Lung microvascular endothelial cell (primary cell): Measurements from ENCODE around the gene CITED4. TPM values are rescaled to one million over a fixed set of nuclear protein-coding genes. Genes with fewer than 3 reads are reported as not detected.

Source experiments
- DNase-seq, 2 donors: peaks; one replicate each; pipeline versions ENCODE4 v3.0.0 to v3.0.0-alpha.2; 2010; ENCODE audit warnings: low read depth in 2 of 2
- total RNA-seq: library from RNA; depleted of rRNA; stranded (reverse); fragments of >200 nt; gene quantifications from 2 replicates; pipeline ENCODE4 v1.2.1, GENCODE V29; 2014

CITED4 gene
- total RNA-seq, 1 donor from 2014 or later: 4.4 TPM

DNA sequence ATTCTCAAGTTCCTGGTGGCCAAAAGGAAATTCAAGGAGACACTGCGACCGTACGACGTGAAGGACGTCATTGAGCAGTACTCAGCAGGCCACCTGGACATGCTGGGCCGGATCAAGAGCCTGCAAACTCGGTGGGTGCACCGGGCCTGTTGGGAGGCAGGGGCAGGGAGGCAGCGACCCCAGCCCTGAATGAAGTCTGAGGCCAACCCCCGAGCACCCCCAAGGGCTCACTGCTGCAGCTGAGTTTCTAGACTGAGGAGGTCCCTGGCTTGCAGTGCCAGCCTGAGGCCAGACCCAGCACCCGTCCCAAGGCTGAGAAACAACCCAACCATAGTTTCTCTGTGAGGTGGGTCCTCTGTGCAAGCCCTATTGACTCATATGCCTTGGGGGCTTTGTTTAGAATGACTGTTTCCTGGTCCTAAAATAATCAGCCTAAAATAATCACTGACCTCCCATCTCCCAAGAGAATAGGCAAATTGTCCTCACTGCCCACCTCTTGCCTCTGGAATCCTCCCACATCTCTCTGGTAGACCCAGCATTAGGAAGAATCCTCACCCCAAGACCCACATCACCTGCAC is 27.1 kb downstream of the CITED4 start:
- DNase-seq: no peak

DNA sequence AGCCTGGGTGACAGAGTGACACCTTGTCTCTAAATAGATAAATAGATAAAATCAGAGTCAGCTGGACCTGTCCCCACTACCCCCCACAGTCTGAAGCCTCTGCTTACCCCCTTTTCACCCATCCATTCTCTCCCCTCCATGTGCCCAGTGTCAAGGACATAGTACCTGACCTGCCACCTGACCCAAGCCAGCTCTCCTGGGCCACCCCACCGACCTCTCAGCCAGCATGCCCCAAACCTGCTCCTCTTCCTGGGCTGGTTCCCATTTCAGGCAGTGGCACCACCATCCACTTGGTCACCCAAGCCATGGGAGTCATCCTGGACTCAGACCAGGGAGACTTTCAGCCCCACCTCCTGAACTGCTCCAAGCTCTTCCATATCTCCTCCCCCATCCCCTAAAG is 28.2 kb downstream of the CITED4 start:
- no peak for DNase-seq

DNA sequence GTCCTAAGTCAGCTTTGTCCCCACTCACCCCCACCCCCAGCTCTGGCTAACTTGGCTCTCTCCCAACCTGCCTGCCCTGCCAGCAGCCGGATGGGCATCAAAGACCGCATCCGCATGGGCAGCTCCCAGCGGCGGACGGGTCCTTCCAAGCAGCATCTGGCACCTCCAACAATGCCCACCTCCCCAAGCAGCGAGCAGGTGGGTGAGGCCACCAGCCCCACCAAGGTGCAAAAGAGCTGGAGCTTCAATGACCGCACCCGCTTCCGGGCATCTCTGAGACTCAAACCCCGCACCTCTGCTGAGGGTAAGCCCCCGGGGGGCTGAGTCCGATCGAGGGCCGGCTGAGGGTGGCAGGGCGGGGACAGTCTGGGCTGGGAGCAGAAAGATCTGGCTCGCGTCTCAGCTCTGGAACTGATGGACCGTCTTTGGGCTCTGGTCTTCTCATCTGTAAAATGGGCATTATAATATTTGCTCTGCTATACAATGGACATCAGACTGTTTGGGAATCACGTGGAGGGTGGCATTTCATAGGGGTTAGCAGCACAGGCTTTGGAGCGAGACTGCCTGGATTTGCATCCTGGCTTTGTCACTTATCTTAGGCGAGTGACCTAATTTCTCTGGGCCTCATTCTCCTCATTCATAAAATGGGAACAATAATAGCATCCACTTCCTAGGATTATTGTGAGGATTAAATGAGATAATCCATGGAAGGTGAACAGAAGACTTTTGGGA is 31.0 kb downstream of the CITED4 start:
- DNase-seq: no peak

DNA sequence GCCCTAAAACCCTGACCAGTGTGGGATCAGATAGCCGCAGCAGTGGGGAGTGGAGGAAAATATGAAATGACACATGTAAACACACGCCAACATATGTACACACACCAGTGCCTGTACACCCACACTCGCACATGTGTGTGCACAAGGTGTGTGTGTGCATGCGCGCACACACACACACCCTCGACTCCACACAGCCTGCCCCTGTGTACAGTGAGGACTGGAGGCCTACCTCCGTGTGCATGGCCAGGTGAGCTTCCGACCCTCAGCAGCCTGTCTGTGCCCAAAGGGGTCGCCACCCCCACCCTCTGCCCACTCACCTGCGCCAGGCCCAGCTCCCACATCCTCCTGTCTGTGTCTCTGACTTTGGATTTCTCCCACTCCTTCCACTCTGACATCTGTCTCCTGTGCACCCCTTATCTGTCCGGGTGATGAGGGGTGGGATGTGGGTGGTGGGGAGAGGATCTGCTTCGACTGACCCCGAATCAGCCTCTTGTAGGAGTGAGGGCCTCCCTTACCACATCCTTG is 31.7 kb downstream of the CITED4 start:
- DNase-seq: no peak

DNA sequence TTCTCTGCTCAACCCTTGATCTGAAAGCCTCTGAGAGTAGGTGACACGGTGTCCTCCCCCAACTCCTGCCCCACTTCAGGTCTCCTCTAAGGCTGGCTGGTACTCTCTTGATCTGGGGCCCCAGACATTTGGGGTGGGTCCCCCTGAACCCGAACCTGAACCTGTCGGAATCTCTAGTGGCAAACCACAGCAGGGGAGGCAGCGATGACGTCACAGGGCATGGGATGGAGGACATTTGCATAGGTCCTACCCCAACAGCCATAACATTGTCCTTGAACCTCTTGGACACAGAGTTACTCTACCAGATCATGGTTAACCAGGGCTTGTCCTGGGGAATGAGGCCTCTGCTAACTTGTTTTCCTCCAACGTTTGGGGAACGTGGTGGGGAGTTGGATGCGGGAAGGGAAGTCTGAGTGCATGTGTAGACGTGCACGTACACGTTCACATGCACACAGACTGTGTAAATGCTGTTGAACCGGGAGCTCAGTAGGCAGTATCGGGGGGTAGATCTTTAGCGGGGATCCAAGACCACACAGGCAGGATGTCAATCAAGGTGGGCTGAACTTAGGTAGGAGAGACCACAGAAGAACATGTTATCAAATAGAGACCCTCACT is 32.4 kb downstream of the CITED4 start:
- no peak for DNase-seq

DNA sequence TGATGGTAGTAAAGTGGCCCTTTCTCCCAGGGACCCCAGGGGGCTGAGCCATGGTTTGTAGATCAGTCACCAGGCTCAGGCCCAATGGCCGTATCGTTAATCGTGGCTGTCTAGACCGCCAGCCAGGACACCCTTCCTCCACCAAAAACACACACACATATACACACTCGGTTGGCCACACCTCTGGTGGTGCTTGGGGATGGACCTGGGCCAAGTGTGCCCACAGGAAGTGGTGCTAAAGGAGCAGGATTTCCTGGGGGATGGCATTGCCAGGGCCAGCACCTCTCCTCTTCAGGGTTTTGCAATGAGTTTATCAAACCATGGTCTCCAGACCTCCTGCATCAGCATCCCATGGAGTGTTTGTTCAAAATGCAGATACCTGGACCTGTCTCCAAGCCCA is 36.2 kb downstream of the CITED4 start:
- no peak for DNase-seq

DNA sequence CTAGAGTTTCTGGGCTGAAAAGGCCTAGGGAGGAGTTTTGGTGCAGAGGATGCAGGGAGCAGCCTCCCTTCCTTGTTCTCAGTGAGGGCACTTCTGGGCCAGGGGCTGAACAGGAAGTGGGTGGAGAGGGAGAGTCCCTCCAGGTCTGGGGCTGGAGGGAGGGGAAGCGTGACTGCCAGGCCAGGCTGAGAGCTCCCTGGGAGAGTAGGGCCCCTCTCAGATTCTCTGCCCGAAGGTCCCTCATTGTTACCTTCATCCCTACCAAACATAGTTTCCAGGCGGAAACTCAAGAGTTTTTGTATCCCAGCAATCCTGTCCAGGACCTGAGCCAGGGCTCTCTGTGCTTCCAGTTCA is 36.8 kb downstream of the CITED4 start:
- no peak for DNase-seq

DNA sequence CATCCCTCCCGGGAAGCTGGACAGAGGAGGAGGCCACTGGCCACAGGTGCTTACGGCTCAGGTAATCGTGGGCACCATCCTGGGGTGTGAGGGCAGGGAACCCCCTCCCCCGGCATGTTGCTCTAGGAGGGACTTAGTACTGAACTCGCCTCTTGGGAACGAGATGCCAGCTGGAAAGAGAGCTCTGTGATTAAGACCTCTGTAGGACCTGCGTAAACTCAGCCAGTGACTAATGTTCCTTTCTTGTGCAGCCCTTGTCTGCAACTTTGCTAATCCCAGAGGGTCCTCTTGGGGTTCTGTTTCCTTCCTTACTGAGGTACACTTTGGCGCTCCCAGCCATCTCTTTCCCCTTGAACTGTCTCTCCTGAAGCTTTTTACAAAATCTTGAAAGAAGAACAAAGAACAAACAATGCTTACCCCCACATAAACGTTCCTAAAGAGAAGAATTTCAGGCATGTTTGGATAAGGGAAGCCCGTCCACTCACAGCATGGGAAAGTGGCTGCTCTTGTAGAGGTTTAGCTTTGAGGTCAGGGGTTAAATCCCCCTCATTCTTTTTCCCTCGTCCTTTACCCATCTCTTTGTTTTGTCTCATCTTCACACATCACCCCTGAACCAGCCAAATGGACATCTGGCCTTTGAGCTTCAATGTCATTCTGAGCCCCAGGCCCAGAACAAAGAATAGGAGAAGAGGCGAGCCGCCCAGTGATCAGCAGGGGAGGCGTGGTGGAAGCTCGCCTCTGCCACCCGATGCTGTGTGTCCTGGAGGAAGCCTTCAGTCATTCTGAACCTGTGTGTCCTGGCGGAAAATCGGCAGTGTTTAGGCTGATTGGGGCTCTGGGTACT is 37.4 kb downstream of the CITED4 start:
- DNase-seq: peak in 1 of 2 donors; percentile 19

DNA sequence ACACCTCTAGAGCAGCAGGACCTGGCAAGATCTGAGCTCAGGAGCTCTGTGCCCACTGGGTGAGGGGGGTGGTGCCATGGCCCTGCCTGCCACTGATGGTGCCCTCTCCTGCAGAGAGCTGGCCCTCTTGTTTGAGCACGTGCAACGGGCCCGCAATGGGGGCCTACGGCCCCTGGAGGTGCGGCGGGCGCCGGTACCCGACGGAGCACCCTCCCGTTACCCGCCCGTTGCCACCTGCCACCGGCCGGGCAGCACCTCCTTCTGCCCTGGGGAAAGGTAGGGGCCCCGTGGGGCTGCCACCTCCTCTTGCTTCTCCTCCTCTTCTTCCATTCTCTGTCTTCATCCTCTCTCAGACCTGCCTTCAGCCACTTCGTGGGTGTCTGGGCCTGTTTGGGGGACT is 38.2 kb downstream of the CITED4 start:
- DNase-seq: no peak

DNA sequence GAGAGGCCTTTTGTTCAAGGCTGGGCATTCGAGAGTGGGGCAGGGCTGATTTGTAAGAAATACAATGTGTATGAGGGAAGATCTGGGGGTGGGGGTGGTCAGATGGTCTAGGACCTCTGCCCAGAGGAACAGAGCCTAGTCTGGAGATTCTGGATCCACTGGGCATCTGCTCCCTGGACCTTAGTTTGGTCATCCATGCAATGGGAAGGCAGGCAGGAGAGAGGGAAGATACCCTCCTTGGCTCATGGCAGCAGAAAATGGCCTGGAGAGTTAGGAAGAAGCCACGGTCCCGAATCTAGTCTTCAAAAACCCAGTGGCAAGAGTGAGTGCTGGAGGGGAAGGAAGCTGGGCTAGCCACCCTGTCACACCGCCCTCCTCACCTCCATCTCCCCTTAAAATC is 38.8 kb downstream of the CITED4 start:
- DNase-seq: no peak

DNA sequence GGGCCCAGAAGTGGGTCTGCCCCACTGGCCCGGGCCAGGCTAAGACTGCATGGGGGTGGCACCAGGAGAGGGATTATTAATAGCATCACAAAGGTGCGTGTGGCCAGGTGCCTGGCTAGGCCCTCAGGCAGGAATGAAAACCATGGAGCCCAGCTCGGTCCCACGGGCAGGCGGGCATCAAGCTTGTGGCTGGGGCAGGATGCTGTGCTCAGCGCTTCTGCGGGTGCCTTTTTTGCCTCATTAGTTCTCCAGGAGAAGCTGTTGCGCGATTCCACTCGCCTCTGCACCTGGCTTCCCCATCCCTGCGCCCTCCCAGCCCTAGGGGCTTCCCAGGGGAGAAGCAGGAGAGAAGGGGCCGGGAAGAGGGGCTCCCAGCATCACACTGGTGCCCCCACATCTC is 39.3 kb downstream of the CITED4 start:
- no peak for DNase-seq

DNA sequence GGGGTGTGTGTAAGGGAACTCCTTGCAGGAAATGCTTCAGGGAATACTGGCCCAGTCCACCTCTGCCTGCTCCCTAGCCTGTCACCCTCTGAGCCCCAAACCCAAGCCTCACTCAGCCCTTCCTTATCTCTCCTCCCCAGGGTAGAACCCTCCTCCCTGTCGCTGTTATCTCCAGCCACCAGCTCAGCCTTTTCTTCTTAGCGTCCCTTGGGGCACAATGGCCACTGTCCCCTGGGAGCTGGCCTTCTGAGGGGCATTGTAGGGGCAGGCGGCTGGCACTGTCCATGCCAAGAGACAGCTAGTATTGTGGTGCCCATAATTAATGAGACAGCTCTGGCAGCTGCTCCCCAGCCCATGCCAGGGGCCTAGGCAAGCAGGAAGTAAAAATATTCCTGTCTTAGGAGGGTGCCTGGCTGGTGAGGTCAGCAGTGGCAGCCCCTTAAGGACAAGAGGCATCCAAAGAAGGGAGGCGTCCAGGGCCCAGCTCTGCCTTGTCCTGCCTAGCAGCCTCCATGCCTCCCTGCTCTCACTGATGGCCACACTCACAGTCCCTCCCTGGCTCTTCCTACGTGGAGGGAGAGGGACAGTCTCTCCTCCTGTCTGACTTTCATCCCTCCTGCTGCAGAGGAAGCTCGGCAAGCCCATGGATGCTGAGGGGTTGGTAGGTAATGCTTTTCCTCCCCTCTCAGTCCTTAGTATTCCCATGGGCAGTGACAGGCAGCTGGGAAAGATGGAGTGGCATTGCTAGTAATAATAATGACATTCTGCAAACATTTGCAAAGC is 41.1 kb downstream of the CITED4 start:
- DNase-seq: no peak

DNA sequence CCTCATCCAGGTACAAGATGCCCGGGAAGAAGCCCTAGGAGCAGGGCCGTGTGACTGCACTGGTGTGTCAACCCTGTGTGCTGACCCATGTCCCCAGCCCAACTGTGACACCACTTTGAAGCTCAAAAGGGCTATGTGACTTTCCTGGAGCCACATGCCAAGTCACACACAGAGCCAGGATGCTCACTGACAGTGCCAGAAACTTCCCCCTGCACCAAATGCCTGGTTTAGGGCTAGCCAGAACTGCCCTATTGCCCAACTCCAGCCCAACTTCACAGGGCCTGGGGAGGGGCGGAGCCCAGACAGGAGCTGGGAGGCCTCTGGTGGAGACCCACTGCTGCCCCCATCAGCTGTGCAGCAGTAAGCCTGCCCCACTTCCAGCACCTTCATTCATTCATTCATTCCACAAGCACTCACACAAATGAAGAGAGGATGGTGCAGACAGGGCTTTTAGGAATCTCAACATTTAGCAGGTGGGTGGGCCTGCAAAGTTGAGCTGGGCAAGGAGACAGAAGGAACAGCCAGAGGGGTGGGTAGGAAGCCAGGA is 41.8 kb downstream of the CITED4 start:
- no peak for DNase-seq

DNA sequence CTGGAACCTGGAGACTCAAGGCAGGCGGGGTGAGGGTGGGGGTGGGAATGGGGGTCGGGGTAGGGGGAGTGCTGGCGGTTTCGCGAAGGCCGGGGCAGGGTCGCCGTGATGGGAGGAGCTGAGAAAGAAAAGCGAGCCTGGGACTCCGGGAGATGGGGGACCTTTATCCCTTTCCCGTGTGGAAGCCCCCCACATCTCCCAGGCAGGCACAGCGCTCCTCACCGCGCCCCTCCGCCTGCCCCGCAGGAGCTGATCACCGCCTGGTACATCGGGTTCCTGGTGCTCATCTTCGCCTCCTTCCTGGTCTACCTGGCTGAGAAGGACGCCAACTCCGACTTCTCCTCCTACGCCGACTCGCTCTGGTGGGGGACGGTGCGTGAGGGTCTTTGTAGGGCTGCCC is 43.1 kb downstream of the CITED4 start:
- no peak for DNase-seq

DNA sequence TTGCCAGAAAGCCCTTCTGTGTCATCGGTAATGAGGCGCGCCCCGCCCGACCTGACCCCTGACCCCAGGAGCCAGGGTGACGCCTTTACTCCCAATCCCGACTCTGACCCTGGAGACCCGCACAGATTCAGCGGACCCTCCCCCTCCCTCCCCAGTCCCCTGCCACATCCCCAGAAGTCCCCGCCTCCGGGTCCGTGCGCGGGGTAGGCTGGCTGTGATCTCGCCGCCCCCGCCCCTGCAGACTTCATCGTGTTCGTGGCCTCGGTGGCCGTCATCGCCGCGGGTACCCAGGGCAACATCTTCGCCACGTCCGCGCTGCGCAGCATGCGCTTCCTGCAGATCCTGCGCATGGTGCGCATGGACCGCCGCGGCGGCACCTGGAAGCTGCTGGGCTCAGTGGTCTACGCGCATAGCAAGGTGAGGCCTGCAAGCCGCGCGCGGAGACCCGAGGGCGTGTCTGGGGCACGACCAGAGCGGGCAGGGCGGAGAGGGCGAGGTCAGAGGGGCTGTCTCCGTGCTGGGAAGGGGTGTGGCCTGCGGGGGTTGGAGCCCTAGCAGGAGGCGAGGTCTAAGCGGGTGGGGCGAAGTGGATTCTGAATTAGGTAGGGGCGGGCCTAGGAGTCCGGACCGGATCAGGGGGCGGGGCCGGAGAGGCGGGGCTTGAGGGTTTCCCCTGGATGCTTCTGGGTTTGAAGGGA is 43.8 kb downstream of the CITED4 start:
- peak in 1 of 2 donors; percentile 23 for DNase-seq

DNA sequence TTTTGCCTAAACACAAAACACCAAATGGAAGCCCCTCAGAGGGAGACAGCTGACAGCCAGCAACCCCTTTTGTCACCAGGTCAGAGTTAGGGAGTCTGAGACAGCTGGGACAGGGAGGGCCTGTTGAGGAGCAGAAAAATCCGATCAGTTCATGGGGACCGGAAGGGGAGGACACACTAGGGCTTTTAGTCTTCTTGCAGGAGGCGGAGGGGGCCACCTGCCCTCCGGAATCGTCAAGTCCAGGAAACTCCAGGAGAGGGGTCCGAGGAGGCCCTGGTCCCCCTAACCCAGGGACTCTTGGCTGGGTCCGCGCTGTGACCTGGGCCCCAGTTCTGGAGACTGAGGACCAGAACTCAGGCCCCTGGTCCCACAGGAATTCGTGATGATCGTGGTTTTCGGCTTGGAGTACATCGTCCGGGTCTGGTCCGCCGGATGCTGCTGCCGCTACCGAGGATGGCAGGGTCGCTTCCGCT is 44.3 kb downstream of the CITED4 start:
- DNase-seq: no peak

DNA sequence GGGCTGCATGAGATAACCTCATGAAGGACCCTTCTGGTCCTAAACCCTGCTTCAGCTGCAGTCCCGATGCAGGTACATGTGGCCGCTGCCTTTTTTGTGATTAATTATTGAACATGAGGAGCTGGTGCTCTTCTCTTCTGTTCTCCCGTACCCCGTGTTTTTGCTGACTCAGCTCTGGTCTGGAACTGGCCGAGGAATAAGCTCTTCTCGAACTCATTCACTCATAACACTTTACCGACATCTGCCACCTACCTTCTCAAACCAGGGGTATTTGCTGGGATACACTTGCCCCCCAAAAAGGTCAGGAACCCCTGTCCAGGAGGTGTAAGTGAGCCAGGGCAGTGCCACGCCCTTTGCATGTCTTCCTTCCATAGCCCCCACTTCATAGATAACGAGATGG is 46.7 kb downstream of the CITED4 start:
- no peak for DNase-seq
